Measurements from ENCODE around the gene HIPK1.

DNA sequence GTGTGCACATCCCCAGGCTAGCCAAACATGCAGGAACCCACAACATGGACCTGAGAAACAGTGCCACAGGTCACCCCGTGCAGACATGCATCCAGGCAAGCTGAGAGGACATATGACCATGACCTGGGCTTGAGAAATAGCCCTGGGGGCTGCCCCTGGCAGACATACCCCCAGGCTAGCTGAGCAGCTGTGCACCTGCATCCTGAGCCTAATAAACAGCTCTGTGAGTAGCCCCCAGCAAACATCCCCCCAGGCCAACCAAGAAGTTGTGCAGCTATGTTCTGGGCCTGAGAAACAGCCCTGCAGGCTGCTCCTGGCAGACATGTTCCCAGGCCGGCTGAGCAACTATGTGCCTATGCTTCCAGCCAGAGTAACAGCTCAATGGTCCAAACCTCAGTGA is 64.6 kb downstream of the HIPK1 start:
- TF ChIP-seq, protein P1, sequence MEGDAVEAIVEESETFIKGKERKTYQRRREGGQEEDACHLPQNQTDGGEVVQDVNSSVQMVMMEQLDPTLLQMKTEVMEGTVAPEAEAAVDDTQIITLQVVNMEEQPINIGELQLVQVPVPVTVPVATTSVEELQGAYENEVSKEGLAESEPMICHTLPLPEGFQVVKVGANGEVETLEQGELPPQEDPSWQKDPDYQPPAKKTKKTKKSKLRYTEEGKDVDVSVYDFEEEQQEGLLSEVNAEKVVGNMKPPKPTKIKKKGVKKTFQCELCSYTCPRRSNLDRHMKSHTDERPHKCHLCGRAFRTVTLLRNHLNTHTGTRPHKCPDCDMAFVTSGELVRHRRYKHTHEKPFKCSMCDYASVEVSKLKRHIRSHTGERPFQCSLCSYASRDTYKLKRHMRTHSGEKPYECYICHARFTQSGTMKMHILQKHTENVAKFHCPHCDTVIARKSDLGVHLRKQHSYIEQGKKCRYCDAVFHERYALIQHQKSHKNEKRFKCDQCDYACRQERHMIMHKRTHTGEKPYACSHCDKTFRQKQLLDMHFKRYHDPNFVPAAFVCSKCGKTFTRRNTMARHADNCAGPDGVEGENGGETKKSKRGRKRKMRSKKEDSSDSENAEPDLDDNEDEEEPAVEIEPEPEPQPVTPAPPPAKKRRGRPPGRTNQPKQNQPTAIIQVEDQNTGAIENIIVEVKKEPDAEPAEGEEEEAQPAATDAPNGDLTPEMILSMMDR (IDR thresholded peaks at IDR 0.05): no peak
- TF ChIP-seq POLR2A (IDR thresholded peaks at IDR 0.05) (no peak), EP300 (IDR thresholded peaks at IDR 0.05) (no peak), POLR2AphosphoS5 (IDR thresholded peaks at IDR 0.05) (no peak)

All from sigmoid colon (tissue), 4 donors.